ENCODE data around the gene GALNT10.

The GALNT10 gene

GRCh38 chr5:154158379-154158737, 32.2 kb upstream of the GALNT10 start:
- H3K27me3 ChIP-seq (ENCODE audit: insufficient read depth, low read length): no peaks in the 10 kb centered on the region
- H2AFZ ChIP-seq (ENCODE audit: insufficient read depth, low read length, poor library complexity): no peak overlapping the region
- WGBS (ENCODE audit: extremely low coverage, insufficient coverage, insufficient read length): no CpG with 5 or more reads among the region's 1 CpG
- H3K27ac ChIP-seq (ENCODE audit: low read depth, low read length): no peak overlapping the region
- H3K23ac ChIP-seq (ENCODE audit: low read length): no peak overlapping the region
- no peak overlapping the region for H2AK5ac ChIP-seq (ENCODE audit: low read length)
- no peak overlapping the region for H3K4ac ChIP-seq (ENCODE audit: low read depth, low read length)
- H4K8ac ChIP-seq (ENCODE audit: low read depth, low read length): no peak overlapping the region
- H3K79me2 ChIP-seq (ENCODE audit: control insufficient read depth, insufficient read depth, low read length, poor library complexity): no peaks in the 10 kb centered on the region
- no peak overlapping the region for H3K18ac ChIP-seq (ENCODE audit: low read length)
- H3K9ac ChIP-seq (ENCODE audit: low read length): no peak overlapping the region
- H3K14ac ChIP-seq (ENCODE audit: low read length): no peak overlapping the region
- no peak overlapping the region for H3K4me2 ChIP-seq (ENCODE audit: low read length)
- no peak overlapping the region for H4K91ac ChIP-seq (ENCODE audit: low read depth, low read length)
- no peak overlapping the region for H2BK5ac ChIP-seq (ENCODE audit: low read depth, low read length, poor library complexity)
- no peaks in the 10 kb centered on the region for H3K36me3 ChIP-seq (ENCODE audit: control insufficient read depth in 1 of 2, insufficient read depth in 2 of 2, low read length in 2 of 2)
- DNase-seq: no peak
- H2BK120ac ChIP-seq (ENCODE audit: insufficient read depth, low read length, poor library complexity): no peak overlapping the region
- no peaks in the 10 kb centered on the region for H3K4me1 ChIP-seq (ENCODE audit: control insufficient read depth in 1 of 2, insufficient read depth in 2 of 2, low read length in 2 of 2)
- no peaks in the 10 kb centered on the region for H3K9me3 ChIP-seq (ENCODE audit: insufficient read depth, low read depth, low read length)
- H4K12ac ChIP-seq (ENCODE audit: low read depth, low read length): no peak overlapping the region
- H3K4me3 ChIP-seq (ENCODE audit: low read depth, low read length): no peak overlapping the region
- H2BK12ac ChIP-seq (ENCODE audit: low read length): no peak overlapping the region
- no peaks in the 10 kb centered on the region for H3K79me1 ChIP-seq (ENCODE audit: low read length)

GRCh38 chr5:154159343-154159742, 31.2 kb upstream of the GALNT10 start:
- H4K12ac ChIP-seq (ENCODE audit: low read depth, low read length): no peak overlapping the region
- H3K14ac ChIP-seq (ENCODE audit: low read length): no peak overlapping the region

GRCh38 chr5:154162539-154163151, 27.9 kb upstream of the GALNT10 start:
- Histone ChIP-seq H3K36me3 (ENCODE audit: control insufficient read depth in 1 of 2, insufficient read depth in 2 of 2, low read length in 2 of 2) (no peaks in the 10 kb centered on the region), H3K27ac (ENCODE audit: low read depth, low read length) (no peak overlapping the region), H3K23ac (ENCODE audit: low read length) (no peak overlapping the region), H2AFZ (ENCODE audit: insufficient read depth, low read length, poor library complexity) (no peak overlapping the region), H4K12ac (ENCODE audit: low read depth, low read length) (no peak overlapping the region), H3K18ac (ENCODE audit: low read length) (no peak overlapping the region), H2BK120ac (ENCODE audit: insufficient read depth, low read length, poor library complexity) (no peak overlapping the region), H3K79me1 (ENCODE audit: low read length) (no peaks in the 10 kb centered on the region), H3K9me3 (ENCODE audit: insufficient read depth, low read depth, low read length) (no peaks in the 10 kb centered on the region), H3K79me2 (ENCODE audit: control insufficient read depth, insufficient read depth, low read length, poor library complexity) (no peaks in the 10 kb centered on the region), H4K8ac (ENCODE audit: low read depth, low read length) (no peak overlapping the region), H2AK5ac (ENCODE audit: low read length) (no peak overlapping the region), H3K4ac (ENCODE audit: low read depth, low read length) (no peak overlapping the region), H3K4me1 (ENCODE audit: control insufficient read depth in 1 of 2, insufficient read depth in 2 of 2, low read length in 2 of 2) (no peaks in the 10 kb centered on the region), H3K9ac (ENCODE audit: low read length) (no peak overlapping the region), H3K4me2 (ENCODE audit: low read length) (no peak overlapping the region), H2BK12ac (ENCODE audit: low read length) (no peak overlapping the region), H4K91ac (ENCODE audit: low read depth, low read length) (no peak overlapping the region), H3K14ac (ENCODE audit: low read length) (no peak overlapping the region), H3K27me3 (ENCODE audit: insufficient read depth, low read length) (no peaks in the 10 kb centered on the region), H3K4me3 (ENCODE audit: low read depth, low read length) (no peak overlapping the region), H2BK5ac (ENCODE audit: low read depth, low read length, poor library complexity) (no peak overlapping the region)
- WGBS (ENCODE audit: extremely low coverage, insufficient coverage, insufficient read length): no CpG with 5 or more reads among the region's 6 CpGs
- no peak for DNase-seq

More at GRCh38 chr5:154159343-154159742, 31.2 kb upstream of the GALNT10 start:
- no peak overlapping the region for H3K4me3 ChIP-seq (ENCODE audit: low read depth, low read length)
- no peaks in the 10 kb centered on the region for H3K79me1 ChIP-seq (ENCODE audit: low read length)
- no peak overlapping the region for H3K4ac ChIP-seq (ENCODE audit: low read depth, low read length)
- H4K91ac ChIP-seq (ENCODE audit: low read depth, low read length): no peak overlapping the region
- no peaks in the 10 kb centered on the region for H3K9me3 ChIP-seq (ENCODE audit: insufficient read depth, low read depth, low read length)
- no peaks in the 10 kb centered on the region for H3K36me3 ChIP-seq (ENCODE audit: control insufficient read depth in 1 of 2, insufficient read depth in 2 of 2, low read length in 2 of 2)
- no peak overlapping the region for H2AK5ac ChIP-seq (ENCODE audit: low read length)
- no peaks in the 10 kb centered on the region for H3K79me2 ChIP-seq (ENCODE audit: control insufficient read depth, insufficient read depth, low read length, poor library complexity)
- no peak overlapping the region for H2AFZ ChIP-seq (ENCODE audit: insufficient read depth, low read length, poor library complexity)
- no peak for DNase-seq
- no peak overlapping the region for H2BK12ac ChIP-seq (ENCODE audit: low read length)
- no peak overlapping the region for H3K9ac ChIP-seq (ENCODE audit: low read length)
- H2BK5ac ChIP-seq (ENCODE audit: low read depth, low read length, poor library complexity): no peak overlapping the region
- H3K18ac ChIP-seq (ENCODE audit: low read length): no peak overlapping the region
- H3K4me1 ChIP-seq (ENCODE audit: control insufficient read depth in 1 of 2, insufficient read depth in 2 of 2, low read length in 2 of 2): no peaks in the 10 kb centered on the region
- no peak overlapping the region for H2BK120ac ChIP-seq (ENCODE audit: insufficient read depth, low read length, poor library complexity)
- no peak overlapping the region for H3K27ac ChIP-seq (ENCODE audit: low read depth, low read length)
- H3K23ac ChIP-seq (ENCODE audit: low read length): no peak overlapping the region
- H3K4me2 ChIP-seq (ENCODE audit: low read length): no peak overlapping the region
- no peak overlapping the region for H4K8ac ChIP-seq (ENCODE audit: low read depth, low read length)
- H3K27me3 ChIP-seq (ENCODE audit: insufficient read depth, low read length): no peaks in the 10 kb centered on the region

GRCh38 chr5:154163327-154164248, 26.9 kb upstream of the GALNT10 start:
- no peak overlapping the region for H3K9ac ChIP-seq (ENCODE audit: low read length)
- H2BK120ac ChIP-seq (ENCODE audit: insufficient read depth, low read length, poor library complexity): no peak overlapping the region
- no peak overlapping the region for H3K27ac ChIP-seq (ENCODE audit: low read depth, low read length)
- H3K36me3 ChIP-seq (ENCODE audit: control insufficient read depth in 1 of 2, insufficient read depth in 2 of 2, low read length in 2 of 2): no peaks in the 10 kb centered on the region
- no peak for DNase-seq
- H3K9me3 ChIP-seq (ENCODE audit: insufficient read depth, low read depth, low read length): no peaks in the 10 kb centered on the region
- no peak overlapping the region for H3K4ac ChIP-seq (ENCODE audit: low read depth, low read length)
- H2AFZ ChIP-seq (ENCODE audit: insufficient read depth, low read length, poor library complexity): no peak overlapping the region
- no peaks in the 10 kb centered on the region for H3K4me1 ChIP-seq (ENCODE audit: control insufficient read depth in 1 of 2, insufficient read depth in 2 of 2, low read length in 2 of 2)
- H4K12ac ChIP-seq (ENCODE audit: low read depth, low read length): no peak overlapping the region
- no peak overlapping the region for H4K91ac ChIP-seq (ENCODE audit: low read depth, low read length)
- no peak overlapping the region for H3K18ac ChIP-seq (ENCODE audit: low read length)
- no peak overlapping the region for H3K23ac ChIP-seq (ENCODE audit: low read length)
- H2BK5ac ChIP-seq (ENCODE audit: low read depth, low read length, poor library complexity): no peak overlapping the region
- H3K27me3 ChIP-seq (ENCODE audit: insufficient read depth, low read length): no peaks in the 10 kb centered on the region
- WGBS (ENCODE audit: extremely low coverage, insufficient coverage, insufficient read length): no CpG with 5 or more reads among the region's 4 CpGs
- no peak overlapping the region for H3K4me2 ChIP-seq (ENCODE audit: low read length)
- no peaks in the 10 kb centered on the region for H3K79me2 ChIP-seq (ENCODE audit: control insufficient read depth, insufficient read depth, low read length, poor library complexity)
- H3K4me3 ChIP-seq (ENCODE audit: low read depth, low read length): no peak overlapping the region
- no peak overlapping the region for H3K14ac ChIP-seq (ENCODE audit: low read length)
- H2BK12ac ChIP-seq (ENCODE audit: low read length): no peak overlapping the region
- H4K8ac ChIP-seq (ENCODE audit: low read depth, low read length): no peak overlapping the region
- H2AK5ac ChIP-seq (ENCODE audit: low read length): no peak overlapping the region
- no peaks in the 10 kb centered on the region for H3K79me1 ChIP-seq (ENCODE audit: low read length)
